ENCODE data around the gene GNG7.

Gene GNG7

DNA sequence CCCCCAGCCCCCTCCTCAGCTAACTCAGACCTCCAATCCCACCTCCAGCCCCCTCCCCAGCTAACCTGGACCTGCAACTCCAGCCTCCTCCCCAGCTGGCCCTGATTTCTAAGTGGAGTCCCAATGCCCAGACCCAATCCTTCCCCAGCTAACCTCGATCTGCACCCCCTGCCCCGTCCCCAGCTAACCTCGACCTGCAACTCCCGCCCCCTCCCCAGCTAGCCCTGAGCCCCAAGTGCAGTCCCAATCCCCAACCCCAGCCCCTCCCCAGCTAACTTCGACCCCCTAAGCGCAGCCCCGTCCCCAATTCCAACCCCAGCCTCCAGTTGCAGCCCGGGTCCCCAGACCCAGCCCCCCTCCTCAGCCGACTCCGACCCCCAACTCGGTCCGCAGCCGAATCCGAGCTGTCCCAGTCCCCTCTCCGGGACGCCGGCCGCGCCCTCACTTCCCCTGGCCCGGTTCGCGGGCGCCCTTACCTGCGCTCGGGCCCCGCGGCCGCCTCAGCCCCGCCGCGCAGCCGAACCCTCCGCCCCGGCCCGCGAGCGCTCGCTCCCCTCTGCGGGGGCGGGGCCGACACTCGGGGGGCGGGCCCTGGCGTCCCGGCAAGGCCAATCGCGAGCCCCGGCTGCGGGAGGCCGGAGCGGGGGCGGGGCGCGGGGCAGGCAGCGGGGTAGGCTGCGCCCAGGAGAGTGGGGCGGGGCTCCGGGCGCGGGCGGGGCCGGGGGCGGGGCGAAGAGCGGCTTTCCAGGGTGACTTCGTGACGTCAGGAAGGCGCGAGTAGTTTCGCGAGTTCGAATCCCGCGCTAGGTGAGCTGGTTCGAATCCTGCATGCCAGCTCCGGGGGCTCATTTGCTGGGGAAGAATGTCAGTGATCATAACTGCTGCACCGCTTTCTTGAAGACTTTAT lies at the start of gene GNG7:
Gene GNG7 (minus strand): TSS at position 525 of the 907 bp plus-strand sequence. CDS start 182,006 bp downstream, outside the sequence.
- Histone ChIP-seq H3K4me1 (ENCODE audit: control insufficient read depth, insufficient read depth, low read length) (peaks cover 12% of the 10 kb centered on the region), H3K9ac (ENCODE audit: low read depth, low read length) (no peak within 1 kb of the TSS), H3K27me3 (ENCODE audit: control insufficient read depth, insufficient read depth, low read length) (peaks cover 19% of the 10 kb centered on the region), H3K36me3 (ENCODE audit: control insufficient read depth, insufficient read depth, low read length) (no peaks in the 10 kb centered on the region), H3K27ac (ENCODE audit: low read depth, low read length) (no peak within 1 kb of the TSS), H3K9me3 (ENCODE audit: control insufficient read depth, insufficient read depth, low read length) (no peaks in the 10 kb centered on the region), H3K4me3 (ENCODE audit: low read depth, low read length) (peak within 1 kb of the TSS; percentile 75)

DNA sequence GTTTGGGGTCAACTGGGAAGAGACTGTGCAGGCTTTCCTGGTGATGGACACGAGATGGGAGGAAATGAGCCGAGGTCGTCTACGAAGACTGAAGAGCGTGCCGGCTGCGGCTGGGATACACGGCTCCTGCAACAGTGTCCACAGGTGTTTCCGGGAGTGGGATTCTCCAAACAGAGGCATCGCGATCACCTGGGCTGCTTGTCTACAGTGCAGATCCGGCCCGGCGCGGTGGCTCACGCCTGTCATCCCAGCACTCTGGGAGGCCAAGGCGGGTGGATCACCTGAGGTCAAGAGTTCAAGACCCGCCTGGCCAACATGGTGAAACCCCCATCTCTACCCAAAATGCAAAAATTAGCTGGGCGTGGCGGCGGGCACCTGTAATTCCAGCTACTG lies 48.9 kb upstream of the GNG7 start:
- Histone ChIP-seq H3K27me3 (ENCODE audit: control insufficient read depth, insufficient read depth, low read length) (no peaks in the 10 kb centered on the region), H3K27ac (ENCODE audit: low read depth, low read length) (no peak overlapping the region), H3K4me3 (ENCODE audit: low read depth, low read length) (no peak overlapping the region), H3K9ac (ENCODE audit: low read depth, low read length) (no peak overlapping the region), H3K4me1 (ENCODE audit: control insufficient read depth, insufficient read depth, low read length) (no peaks in the 10 kb centered on the region), H3K36me3 (ENCODE audit: control insufficient read depth, insufficient read depth, low read length) (peaks cover 36% of the 10 kb centered on the region), H3K9me3 (ENCODE audit: control insufficient read depth, insufficient read depth, low read length) (no peaks in the 10 kb centered on the region)

DNA sequence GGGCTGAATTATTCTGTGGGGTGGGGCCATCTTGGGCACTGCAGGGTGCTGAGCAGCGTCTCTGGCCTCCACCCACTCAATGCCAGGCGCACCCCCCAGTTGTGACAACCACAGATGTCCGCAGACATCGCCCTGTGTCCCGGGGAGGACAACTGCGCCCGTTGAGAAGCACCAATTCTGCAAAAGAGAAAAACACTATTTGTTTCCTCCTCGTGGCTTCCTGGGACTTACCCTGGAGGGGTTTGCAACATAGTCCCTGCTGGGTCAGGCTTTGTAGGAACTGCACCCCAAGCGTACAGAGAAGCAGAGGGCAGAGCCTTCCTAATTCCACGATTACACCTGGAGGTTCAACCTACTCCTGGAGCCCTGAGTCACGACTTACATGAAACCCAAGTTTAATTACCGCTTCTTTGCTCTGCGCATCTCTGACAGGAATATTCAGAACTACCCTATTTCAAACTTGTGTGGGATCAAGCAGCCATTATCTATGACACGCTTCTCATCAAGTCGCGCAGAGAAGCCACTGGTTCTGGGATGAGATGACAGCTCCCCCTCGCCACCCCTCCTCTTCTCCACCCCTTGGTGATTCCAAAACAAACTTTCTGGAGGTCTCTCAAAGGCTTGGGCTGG lies 48.4 kb upstream of the GNG7 start:
- no peaks in the 10 kb centered on the region for H3K4me1 ChIP-seq (ENCODE audit: control insufficient read depth, insufficient read depth, low read length)
- H3K9ac ChIP-seq (ENCODE audit: low read depth, low read length): no peak overlapping the region
- H3K9me3 ChIP-seq (ENCODE audit: control insufficient read depth, insufficient read depth, low read length): no peaks in the 10 kb centered on the region
- H3K27me3 ChIP-seq (ENCODE audit: control insufficient read depth, insufficient read depth, low read length): no peaks in the 10 kb centered on the region
- no peak overlapping the region for H3K27ac ChIP-seq (ENCODE audit: low read depth, low read length)
- peaks cover 31% of the 10 kb centered on the region for H3K36me3 ChIP-seq (ENCODE audit: control insufficient read depth, insufficient read depth, low read length)
- no peak overlapping the region for H3K4me3 ChIP-seq (ENCODE audit: low read depth, low read length)

DNA sequence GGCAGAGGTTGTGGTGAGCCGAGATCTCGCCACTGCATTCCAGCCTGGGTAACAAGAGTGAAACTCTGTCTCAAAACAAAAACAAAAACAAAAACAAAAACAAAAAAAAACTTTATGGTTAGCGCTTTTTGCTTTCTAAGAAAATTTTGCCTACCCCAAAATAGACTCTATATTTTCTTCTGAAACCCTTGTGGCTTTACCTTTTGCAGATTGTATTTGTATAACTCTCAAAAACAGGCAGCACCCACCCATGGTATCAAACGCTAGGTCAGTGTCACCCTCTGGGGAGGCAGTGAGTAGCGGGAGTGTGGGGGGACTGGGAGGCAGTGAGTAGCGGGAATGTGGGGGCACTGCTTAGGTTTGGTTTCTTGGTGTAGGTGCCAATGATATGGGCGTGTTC lies 44.9 kb upstream of the GNG7 start:
- no peaks in the 10 kb centered on the region for H3K9me3 ChIP-seq (ENCODE audit: control insufficient read depth, insufficient read depth, low read length)
- H3K27me3 ChIP-seq (ENCODE audit: control insufficient read depth, insufficient read depth, low read length): no peaks in the 10 kb centered on the region
- H3K4me3 ChIP-seq (ENCODE audit: low read depth, low read length): no peak overlapping the region
- H3K9ac ChIP-seq (ENCODE audit: low read depth, low read length): no peak overlapping the region
- no peak overlapping the region for H3K27ac ChIP-seq (ENCODE audit: low read depth, low read length)
- H3K4me1 ChIP-seq (ENCODE audit: control insufficient read depth, insufficient read depth, low read length): no peaks in the 10 kb centered on the region
- no peaks in the 10 kb centered on the region for H3K36me3 ChIP-seq (ENCODE audit: control insufficient read depth, insufficient read depth, low read length)

DNA sequence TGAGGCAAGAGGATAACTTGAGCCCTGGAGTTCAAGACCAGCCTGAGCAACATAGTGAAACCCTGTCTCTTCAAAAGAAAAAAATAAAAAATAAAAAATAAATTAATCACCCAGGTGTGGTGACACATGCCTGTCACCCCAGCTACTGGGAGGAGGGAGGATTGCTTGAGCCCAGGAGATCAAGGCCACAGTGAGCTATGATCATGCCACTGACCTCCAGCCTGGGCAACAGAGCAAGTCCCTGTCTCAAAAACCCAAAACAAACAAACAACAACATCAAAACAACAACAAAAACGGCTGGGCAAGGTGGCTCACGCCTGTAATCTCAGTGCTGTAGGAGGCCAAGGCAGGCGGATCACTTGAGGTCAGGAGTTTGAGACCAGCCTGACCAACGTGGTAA lies 41.6 kb upstream of the GNG7 start:
- Histone ChIP-seq H3K4me1 (ENCODE audit: control insufficient read depth, insufficient read depth, low read length) (no peaks in the 10 kb centered on the region), H3K4me3 (ENCODE audit: low read depth, low read length) (no peak overlapping the region), H3K27ac (ENCODE audit: low read depth, low read length) (no peak overlapping the region), H3K27me3 (ENCODE audit: control insufficient read depth, insufficient read depth, low read length) (no peaks in the 10 kb centered on the region), H3K9me3 (ENCODE audit: control insufficient read depth, insufficient read depth, low read length) (no peaks in the 10 kb centered on the region), H3K9ac (ENCODE audit: low read depth, low read length) (no peak overlapping the region), H3K36me3 (ENCODE audit: control insufficient read depth, insufficient read depth, low read length) (no peaks in the 10 kb centered on the region)

DNA sequence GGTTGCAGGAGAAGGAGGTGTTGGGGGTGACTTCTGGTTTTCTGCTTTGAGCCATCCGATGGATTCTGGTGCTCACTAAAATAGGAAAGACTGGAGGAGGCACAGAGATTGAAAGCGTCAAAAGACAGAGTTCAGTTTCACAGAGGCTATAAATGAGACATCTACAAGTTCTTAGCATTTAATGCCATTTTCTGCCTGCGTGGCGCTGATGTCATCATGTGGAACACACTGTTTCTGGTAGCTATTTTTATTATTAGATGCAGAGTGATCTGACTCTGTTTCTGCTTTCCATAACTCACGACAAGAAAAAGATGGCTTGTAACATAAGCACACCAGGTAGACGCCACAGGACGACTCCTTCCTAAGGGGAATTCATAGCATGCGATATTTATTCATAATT lies 40.6 kb upstream of the GNG7 start:
- no peaks in the 10 kb centered on the region for H3K36me3 ChIP-seq (ENCODE audit: control insufficient read depth, insufficient read depth, low read length)
- no peaks in the 10 kb centered on the region for H3K4me1 ChIP-seq (ENCODE audit: control insufficient read depth, insufficient read depth, low read length)
- H3K27me3 ChIP-seq (ENCODE audit: control insufficient read depth, insufficient read depth, low read length): no peaks in the 10 kb centered on the region
- H3K9ac ChIP-seq (ENCODE audit: low read depth, low read length): no peak overlapping the region
- H3K27ac ChIP-seq (ENCODE audit: low read depth, low read length): no peak overlapping the region
- H3K4me3 ChIP-seq (ENCODE audit: low read depth, low read length): no peak overlapping the region
- H3K9me3 ChIP-seq (ENCODE audit: control insufficient read depth, insufficient read depth, low read length): no peaks in the 10 kb centered on the region

DNA sequence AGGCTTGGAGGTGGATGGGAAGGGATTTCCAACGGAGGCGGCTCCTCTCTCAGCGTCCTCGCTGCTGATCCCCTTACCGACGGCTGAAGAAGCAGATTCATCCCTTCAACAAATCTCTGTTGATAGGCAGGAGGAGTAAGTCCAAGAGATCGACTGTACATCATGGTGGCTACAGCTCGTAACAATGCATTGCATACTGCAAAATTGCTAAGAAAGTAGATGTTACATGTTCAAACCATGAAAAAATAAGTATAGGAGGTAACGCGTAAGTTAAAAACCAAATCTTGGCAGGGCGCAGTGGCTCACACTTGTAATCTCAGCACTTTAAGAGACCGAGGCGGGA lies 37.8 kb upstream of the GNG7 start:
- H3K36me3 ChIP-seq (ENCODE audit: control insufficient read depth, insufficient read depth, low read length): peaks cover 17% of the 10 kb centered on the region
- H3K4me1 ChIP-seq (ENCODE audit: control insufficient read depth, insufficient read depth, low read length): no peaks in the 10 kb centered on the region
- no peaks in the 10 kb centered on the region for H3K27me3 ChIP-seq (ENCODE audit: control insufficient read depth, insufficient read depth, low read length)
- no peak overlapping the region for H3K4me3 ChIP-seq (ENCODE audit: low read depth, low read length)
- H3K27ac ChIP-seq (ENCODE audit: low read depth, low read length): no peak overlapping the region
- no peak overlapping the region for H3K9ac ChIP-seq (ENCODE audit: low read depth, low read length)
- H3K9me3 ChIP-seq (ENCODE audit: control insufficient read depth, insufficient read depth, low read length): no peaks in the 10 kb centered on the region

DNA sequence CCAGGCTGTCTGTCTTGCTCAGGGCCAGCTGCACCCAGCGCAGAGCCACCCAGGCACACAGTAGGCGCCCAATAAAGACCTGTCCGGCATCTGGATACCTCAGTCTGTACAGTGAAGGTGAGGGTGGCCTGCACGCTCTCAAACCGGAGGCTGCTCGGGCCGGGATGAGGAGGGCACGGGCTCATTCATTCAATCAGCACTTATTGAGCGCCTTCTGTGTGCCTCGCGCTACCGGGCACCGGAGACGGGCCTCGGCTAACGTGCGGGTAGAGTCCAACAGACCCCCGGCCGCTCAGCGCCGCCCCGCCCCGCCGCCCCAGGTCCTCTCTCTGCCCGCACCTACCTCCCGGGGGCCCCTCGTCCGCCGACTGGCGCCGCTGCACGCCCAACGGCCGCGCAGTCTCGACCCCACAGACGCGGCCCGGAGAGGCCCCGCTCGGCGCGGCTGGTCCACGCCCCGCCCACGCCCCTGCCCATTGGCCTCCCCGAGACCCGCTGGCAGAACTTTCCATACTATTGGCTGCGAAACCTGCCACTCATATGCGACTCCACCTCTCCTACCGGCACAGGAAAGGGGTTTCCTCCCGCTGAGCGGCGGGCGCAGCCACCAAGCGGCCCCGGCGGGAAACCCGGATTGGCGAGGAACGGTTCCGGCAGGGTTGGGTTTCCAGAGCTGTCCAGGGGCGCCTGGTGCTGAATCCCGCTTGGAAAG lies 37.3 kb upstream of the GNG7 start, which contains the start of gene SLC39A3:
Gene SLC39A3 (minus strand): TSS at position 416 of the 712 bp plus-strand sequence. CDS start 2,760 bp downstream, outside the sequence.
- Histone ChIP-seq H3K4me1 (ENCODE audit: control insufficient read depth, insufficient read depth, low read length) (no peaks in the 10 kb centered on the region), H3K27ac (ENCODE audit: low read depth, low read length) (no peak within 1 kb of the TSS), H3K9ac (ENCODE audit: low read depth, low read length) (0 out of 2 replicates have a peak within 1 kb of the TSS, but pooled peaks have one; percentile 5), H3K27me3 (ENCODE audit: control insufficient read depth, insufficient read depth, low read length) (no peaks in the 10 kb centered on the region), H3K4me3 (ENCODE audit: low read depth, low read length) (peak within 1 kb of the TSS; percentile 82), H3K36me3 (ENCODE audit: control insufficient read depth, insufficient read depth, low read length) (peaks cover 22% of the 10 kb centered on the region), H3K9me3 (ENCODE audit: control insufficient read depth, insufficient read depth, low read length) (no peaks in the 10 kb centered on the region)

DNA sequence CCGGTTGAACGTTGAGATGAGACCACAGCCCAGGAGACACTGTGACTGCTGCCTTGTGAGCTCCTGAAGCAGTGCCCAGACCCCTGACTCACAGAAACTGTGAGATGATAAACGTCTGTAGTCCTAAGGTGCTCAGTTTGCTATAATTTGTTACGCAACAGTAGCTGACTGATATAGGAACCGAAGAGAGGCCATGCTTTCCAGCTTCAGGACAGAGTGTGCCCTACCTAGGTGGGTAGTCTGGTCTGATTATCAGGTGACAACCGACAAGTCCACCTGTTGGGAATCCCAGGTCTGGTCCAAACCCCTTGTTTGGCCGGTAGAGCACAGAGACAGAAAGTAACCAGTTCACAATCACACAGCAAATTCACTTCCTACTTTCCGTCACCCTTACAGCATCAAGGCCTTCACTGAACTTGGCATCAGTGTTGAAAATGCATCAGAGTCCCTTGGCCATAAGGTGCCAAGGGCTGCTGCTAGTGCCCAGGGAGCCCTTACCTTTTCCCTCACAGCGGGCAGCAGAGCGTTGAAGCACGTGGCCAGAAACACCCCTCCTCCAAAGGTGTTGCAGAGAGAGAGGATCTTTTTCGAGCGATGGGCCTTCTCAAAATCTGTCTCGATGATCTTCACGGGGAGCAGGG lies 34.2 kb upstream of the GNG7 start:
- Histone ChIP-seq H3K4me1 (ENCODE audit: control insufficient read depth, insufficient read depth, low read length) (no peaks in the 10 kb centered on the region), H3K27me3 (ENCODE audit: control insufficient read depth, insufficient read depth, low read length) (no peaks in the 10 kb centered on the region), H3K36me3 (ENCODE audit: control insufficient read depth, insufficient read depth, low read length) (peaks cover 35% of the 10 kb centered on the region), H3K9me3 (ENCODE audit: control insufficient read depth, insufficient read depth, low read length) (no peaks in the 10 kb centered on the region), H3K9ac (ENCODE audit: low read depth, low read length) (no peak overlapping the region), H3K27ac (ENCODE audit: low read depth, low read length) (no peak overlapping the region), H3K4me3 (ENCODE audit: low read depth, low read length) (no peak overlapping the region)

DNA sequence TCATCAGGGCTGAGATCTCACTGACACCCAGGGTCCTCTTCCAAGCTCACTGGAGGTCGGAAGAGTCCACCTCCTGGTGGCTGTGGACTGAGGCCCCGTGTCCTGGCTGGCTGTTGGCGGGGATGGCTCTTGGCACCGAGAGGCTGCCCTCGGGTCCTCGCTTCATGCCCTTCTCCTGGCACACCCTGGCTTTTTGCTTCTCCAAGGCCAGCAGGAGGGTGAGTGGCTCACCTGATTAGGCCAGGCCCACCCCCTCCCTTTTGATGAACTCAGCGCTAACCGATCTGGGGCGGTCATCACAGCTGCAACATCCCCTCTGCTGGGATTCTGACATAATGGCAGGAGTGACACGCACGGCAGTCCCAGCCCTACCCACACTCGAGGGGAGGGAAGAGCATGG lies 32.9 kb upstream of the GNG7 start:
- H3K4me1 ChIP-seq (ENCODE audit: control insufficient read depth, insufficient read depth, low read length): no peaks in the 10 kb centered on the region
- peaks cover 35% of the 10 kb centered on the region for H3K36me3 ChIP-seq (ENCODE audit: control insufficient read depth, insufficient read depth, low read length)
- H3K27ac ChIP-seq (ENCODE audit: low read depth, low read length): no peak overlapping the region
- H3K9me3 ChIP-seq (ENCODE audit: control insufficient read depth, insufficient read depth, low read length): no peaks in the 10 kb centered on the region
- no peaks in the 10 kb centered on the region for H3K27me3 ChIP-seq (ENCODE audit: control insufficient read depth, insufficient read depth, low read length)
- H3K4me3 ChIP-seq (ENCODE audit: low read depth, low read length): no peak overlapping the region
- no peak overlapping the region for H3K9ac ChIP-seq (ENCODE audit: low read depth, low read length)

Measured in HUES48 (cell line).